NCI-H1436 (cell line): ENCODE results near the gene COQ9.
"Not testable (repeated sequence)": the region's sequence is repeated elsewhere in the genome, so short reads cannot be mapped to it uniquely, and the experiment has no call there.

Source experiments
- DNase-seq: peaks from one replicate; lab custom pipeline; 2025; lab: John Stamatoyannopoulos, UW

COQ9 gene

GRCh38 chr16:57427307-57427706 is 20.0 kb upstream of the COQ9 start:
- no peak for DNase-seq

DNA sequence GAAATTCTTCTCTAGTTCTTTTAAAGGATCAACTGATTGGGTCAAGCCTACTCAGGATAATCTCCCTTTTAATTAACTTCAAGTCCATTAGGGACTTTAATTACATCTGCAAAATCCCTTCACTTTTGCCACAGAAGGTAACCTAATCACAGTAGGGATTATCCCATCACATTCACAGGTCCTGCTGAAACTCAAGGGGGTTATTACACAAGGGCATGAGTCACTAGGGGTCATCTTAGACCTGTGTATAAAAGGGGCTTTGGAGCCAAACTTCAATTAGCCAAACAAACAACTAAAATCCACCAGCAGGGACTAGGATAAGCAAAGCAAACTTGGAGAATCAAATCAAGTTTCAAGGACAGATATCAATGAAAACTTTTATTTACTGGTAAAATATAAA is 19.5 kb upstream of the COQ9 start:
- DNase-seq = no peak

DNA sequence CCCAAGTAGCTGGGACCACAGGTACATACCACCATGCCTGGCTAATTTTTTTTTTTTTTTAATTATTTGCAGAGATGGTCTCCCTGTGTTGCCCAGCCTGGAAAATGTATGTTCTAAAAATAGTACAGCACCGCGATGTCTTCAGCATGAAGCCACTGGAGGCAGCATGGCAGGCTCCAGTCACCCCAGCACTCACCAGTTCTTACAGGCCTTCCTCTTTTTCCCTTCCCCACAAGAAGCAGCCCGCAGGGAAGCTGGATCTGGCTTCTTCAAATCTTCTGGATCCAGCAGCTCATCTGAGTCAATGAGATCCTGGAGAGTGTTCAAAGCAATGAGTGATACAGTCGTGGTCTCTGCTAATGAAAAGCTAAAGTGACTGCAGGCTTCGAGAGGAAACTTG is 16.3 kb upstream of the COQ9 start:
- DNase-seq = no peak

- DNase-seq = no peak
Measured at GRCh38 chr16:57432505-57432904, 14.8 kb upstream of the COQ9 start.

DNA sequence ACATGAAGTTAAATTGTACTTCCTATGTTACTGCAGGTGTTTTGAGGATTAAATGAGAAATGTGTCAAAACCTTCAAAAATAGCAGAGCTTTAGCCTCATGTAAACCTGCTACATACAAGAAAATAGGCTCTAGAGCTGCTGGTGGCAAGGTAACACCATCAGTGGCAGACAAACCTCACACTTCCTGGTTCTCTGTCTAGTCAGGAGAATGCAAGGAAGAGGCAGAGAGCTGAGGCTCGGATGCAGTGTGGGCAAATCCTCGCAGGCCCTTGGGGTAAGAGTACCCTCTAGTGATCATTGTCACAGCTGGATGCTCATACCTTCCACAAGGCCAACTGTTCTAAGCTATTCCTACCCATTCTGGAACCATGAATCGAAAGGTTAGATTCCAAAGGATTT is 14.3 kb upstream of the COQ9 start:
- DNase-seq = no peak

- no peak for DNase-seq
Measured at GRCh38 chr16:57434003-57434402, 13.3 kb upstream of the COQ9 start.

DNA sequence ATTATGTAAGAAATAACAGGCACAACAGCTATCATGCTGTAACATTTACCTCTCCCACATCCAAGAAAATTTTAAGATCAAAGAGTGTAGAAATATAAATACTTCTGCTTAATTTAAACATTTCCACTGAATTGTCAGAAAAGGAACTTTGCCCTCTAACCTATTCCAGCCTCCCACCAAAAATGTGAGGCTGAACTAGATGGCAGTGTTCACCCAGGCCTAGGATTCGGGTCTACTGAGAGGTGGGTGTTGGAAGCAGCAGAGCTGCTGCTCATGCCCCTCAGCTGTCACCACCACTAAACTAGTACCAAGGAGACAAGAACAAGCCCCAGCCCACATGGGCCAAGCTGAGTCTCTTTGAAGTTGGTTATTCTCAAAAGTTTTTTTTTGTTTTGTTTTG is 11.4 kb upstream of the COQ9 start:
- no peak for DNase-seq

GRCh38 chr16:57439947-57440346 is 7.3 kb upstream of the COQ9 start:
- DNase-seq = not testable (repeated sequence)

GRCh38 chr16:57440551-57440950 is 6.7 kb upstream of the COQ9 start:
- DNase-seq = not testable (repeated sequence)

GRCh38 chr16:57444711-57445110 is 2.6 kb upstream of the COQ9 start:
- no peak for DNase-seq

DNA sequence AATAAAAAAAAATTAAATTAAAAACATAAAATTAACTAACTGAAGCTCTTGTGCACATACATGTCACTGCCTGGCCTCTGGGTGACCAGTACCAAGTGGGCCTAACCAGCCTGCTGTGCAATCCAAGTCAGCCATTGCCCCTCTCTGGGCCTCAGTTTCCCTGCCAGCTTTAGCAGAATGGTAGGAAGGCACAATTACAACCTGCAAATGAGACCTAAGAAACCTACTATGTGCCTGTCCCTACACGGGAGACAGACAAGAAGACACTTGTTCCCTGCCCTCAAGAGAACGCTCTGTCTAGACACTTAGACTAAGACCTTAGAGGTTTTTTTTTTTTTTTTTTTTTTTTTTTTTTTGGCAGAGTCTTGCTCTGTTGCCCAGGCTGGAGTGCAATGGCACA is 1.8 kb upstream of the COQ9 start:
- no peak for DNase-seq

- peak; percentile 34 for DNase-seq
Measured at GRCh38 chr16:57446531-57447185, 621 bp upstream of the COQ9 start.

DNA sequence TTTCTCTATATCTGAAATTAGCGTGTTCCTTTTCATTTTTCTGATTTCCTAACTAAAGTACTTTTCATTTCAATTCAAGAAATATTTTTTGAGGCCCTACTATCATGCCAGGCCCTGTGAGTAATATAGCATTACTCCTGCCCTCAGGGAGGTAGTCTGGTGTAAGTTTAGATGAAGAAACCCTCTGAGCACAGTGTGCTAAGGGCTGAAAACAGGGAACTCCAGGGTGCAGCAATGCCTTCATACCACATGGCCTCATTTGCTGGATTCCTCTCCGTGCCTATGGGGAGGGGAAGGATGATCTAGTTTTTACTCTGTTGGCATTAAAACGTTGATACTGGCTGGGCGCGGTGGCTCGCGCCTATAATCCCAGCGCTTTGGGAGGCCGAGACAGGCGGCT is 4.7 kb downstream of the COQ9 start:
- no peak for DNase-seq

DNA sequence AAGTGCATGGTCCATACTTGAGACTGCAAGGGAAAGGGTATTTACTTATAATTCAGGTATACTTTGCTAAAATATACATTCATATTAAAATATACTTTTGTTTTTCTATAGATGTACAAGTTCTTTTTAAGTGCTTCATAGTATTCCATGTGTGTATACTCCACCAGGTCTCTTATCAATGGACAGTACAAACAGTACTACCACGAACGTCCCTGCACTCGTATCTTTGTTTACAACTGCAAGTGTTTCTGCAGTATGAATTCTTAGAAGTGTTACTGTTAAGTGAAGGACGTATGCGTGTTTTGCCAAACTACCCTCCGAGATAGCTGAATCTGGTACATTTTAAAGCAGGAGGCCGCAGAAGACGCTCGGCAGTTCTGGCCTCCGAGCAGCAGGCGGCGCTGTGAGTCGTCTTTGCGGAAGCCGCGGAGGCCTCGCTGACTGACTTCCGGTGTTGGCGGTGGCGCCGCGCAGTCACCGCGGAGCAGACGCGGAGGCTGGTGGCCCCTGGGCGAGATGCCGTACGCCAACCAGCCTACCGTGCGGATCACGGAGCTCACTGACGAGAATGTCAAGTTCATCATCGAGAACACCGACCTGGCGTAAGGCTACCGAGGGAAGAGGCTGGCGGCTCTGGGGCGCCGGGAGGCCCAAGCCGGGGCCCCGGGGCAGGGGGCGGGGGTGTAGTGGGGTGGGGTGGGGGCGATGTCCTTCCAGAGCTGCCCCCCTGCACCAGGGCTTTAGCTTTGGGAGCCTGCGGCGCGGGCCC is 15.1 kb downstream of the COQ9 start, which contains the start of gene POLR2C:
TSS of gene POLR2C (plus strand) at position 471 of the 769 bp plus-strand sequence. CDS start at position 517, 46 bp downstream.
- DNase-seq = peak; percentile 81

DNA sequence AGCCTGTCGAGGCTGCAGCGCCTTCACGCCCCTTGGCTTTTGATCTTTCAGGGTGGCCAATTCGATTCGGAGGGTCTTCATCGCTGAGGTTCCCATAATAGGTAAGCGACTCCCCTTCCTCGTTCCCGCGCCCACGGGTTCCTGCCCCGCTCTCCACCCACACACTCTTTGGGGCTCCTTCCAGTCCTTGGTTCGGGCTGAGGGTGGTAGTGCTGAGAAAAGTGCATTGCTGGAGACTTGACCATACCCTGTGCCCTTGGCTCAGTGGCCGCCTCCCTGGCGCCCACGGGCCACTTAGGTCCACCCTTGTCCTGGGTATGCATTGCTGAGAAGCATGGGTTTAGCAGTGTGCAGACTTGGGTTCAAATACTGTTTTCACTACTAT is 15.7 kb downstream of the COQ9 start:
- DNase-seq = no peak

DNA sequence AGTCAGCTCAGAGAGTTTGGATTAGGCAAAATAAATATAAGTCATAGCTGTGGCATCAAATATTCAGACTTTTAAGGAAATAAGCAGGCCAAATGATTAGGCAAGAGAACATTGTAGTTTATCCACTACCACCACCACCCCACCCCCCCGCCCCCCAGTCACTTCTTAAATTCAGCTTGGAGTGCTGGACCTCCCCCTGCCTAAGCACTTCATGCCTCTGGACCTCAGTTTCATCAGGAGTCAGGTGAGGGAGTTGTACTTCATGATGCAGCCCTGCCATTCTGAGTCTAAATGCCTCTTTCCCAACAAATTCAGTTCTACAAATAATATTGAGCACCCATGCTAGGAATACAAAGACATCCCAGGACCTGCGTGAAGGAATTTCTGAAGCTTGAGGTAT is 17.2 kb downstream of the COQ9 start:
- no peak for DNase-seq

- DNase-seq = no peak
Measured at GRCh38 chr16:57468346-57468745, 21.1 kb downstream of the COQ9 start.

- DNase-seq = no peak
Measured at GRCh38 chr16:57469046-57469445, 21.8 kb downstream of the COQ9 start.

GRCh38 chr16:57469917-57470470 is 22.7 kb downstream of the COQ9 start:
- no peak for DNase-seq

DNA sequence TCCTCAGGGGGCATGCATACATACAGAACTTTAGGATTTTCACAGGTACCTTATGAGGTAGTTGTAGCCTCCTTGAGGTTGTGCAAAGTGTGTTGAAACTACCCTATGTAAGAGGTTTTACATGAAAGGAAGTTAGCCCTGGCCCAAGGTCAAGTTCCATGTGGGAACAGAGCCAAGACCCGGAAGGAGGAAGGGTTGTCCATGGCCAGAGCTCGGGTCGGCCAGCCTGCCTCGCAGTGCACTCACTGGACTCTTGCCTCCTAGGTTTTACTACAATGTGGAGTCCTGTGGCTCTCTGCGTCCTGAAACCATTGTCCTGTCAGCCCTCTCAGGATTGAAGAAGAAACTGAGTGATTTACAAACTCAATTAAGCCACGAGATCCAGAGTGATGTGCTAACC is 23.4 kb downstream of the COQ9 start:
- DNase-seq = no peak

DNA sequence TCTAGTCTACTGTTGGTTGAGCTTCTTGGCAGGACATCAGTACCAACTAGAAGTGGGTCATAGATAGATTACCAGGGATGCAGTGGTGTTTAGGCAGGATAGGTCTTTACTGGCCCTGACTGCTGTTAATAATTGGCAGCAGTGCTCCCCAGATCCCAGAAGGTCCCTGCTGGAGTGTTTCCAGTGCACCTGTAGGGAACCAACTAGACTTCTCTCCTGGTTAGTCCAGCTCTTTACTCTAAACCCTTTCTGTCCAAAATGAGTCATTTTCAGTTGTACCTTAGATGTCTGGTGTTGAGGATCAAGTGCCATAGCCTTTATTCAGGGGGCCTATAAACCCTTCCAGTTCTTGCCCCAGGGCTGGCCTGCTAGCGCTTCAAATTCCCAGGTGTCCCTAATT is 23.9 kb downstream of the COQ9 start:
- DNase-seq = no peak

GRCh38 chr16:57471852-57472664 is 24.8 kb downstream of the COQ9 start:
- DNase-seq = no peak

DNA sequence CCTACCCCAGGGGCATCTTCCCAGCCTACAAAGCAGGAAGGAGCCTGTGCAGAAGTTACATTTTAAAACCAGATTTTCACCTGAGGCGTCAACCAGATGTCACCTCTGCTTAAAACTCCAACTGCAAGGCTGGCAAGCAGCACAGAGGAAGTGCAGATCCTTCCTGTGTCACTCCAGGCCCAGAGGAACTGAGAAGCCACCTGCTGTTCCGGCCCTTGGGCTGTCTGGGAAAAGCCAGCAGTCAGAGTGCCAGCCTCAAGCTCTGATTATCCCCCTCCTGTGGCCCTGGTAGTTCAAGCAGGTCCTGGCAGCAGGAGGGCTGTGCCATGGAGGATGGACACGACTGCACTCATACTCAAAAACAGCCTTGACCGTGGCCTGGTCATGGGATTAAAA is 25.4 kb downstream of the COQ9 start:
- DNase-seq = no peak
